GM21360 (cell line): Measurements from ENCODE around the gene ANAPC7.
A peak's percentile ranks its signal among the peaks of the same experiment; 100 is the strongest.
"Not testable (repeated sequence)": the region's sequence is repeated elsewhere in the genome, so short reads cannot be mapped to it uniquely, and the experiment has no call there.

Source experiments
- ATAC-seq: cut with Tn5 transposase; IDR thresholded peaks from one replicate; pipeline ENCODE4 v1.9.1; 2021; ENCODE audit warnings: mild to moderate bottlenecking, moderate library complexity; ENCODE audit not compliant: unreplicated experiment

Gene ANAPC7

DNA sequence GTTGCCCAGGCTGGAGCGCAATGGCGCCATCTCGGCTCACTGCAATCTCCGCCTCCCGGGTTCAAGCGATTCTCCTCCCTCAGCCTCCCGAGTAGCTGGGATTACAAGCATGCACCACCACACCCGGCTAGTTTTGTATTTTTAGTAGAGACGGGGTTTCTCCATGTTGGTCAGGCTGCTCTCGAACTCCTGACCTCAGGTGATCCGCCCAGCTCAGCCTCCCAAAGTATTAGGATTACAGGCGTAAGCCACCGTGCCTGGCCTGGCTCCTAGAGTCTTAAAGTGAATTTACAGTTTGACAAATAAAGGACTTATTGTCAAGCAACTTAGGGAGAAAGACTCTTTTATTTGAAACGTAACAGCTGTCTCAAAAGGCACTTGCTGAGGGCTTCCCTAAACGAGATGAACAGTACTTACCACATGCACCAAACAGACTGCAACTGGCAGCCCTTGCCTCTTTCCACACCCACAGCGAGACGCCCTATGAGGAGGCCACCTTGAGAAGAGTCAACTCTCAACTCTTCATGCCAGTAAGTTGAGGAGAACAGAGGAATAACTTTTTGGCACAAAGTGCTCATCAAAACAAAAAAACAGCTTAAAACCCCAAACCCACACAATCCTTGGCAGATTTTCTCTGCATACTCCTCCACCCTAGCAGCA, 25.2 kb downstream of the ANAPC7 start:
- not testable (repeated sequence) for ATAC-seq

DNA sequence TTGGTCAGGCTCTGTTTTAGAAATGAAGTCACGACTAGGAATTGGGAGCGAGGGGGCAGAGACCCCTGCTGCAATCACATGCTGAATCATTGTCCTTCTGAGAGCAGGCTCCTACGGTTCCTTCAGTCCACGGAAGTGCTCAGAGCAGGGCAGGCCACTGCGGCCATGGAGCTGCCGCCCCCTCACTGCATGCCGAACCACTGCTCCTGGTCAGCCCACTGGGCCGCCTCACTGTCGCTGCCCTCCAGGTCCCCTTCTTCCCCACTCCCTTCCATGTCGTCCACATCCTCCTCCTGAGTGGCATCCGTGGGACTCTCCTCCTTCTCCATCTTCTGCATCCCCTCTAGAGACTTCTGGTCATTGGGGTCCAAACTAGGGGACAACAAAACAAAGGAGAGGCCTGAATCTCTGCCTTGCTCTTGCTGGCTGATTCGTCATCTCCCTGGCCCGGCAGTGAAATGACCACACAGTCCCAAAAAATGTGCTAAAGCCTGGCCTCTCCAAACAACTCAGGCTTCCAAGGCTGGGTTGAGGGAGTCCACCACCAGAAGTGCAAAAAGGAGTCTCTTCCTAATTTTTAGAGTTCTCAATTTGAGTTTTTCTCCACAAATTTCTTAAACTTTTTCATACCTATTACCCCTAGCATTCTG, 29.4 kb downstream of the ANAPC7 start:
- ATAC-seq, result no peak

DNA sequence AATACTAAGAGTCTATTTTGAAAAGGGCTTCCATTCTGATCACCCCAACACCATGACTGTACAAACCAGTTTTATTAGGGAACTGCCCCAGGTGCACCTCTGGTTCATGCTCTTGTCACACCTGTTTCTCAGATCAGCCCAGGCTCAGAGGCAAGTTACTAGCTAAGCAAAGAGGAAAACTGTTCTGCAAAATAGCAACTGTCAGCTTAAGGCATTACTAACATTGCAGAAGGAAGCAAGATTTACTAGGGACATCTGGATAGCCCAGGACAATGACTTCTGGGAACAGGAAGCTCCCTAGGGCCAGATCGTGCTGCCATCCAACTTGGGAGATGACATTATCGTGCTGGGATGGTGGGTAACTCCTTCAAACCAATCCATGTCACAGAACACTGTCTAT, 30.1 kb downstream of the ANAPC7 start:
- no peak for ATAC-seq

DNA sequence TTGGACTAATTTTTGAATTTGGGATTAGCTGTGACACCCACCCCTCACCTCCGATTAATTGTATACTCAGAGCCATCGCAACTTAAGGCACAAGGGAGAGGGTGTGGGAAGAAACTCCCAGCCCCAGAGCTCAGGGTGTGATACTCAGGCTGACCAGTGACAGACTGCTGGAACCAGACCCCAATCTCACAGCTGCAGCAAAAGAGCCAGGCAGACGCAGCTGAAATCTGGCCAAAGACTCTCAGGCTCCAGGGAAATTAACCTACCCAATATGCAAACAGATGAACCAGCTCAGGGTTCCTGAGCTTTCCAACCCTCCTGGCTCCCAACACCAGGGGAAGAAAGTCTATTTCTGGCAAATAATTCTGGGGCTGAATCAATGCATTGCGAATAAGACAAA, 30.5 kb downstream of the ANAPC7 start:
- no peak for ATAC-seq

DNA sequence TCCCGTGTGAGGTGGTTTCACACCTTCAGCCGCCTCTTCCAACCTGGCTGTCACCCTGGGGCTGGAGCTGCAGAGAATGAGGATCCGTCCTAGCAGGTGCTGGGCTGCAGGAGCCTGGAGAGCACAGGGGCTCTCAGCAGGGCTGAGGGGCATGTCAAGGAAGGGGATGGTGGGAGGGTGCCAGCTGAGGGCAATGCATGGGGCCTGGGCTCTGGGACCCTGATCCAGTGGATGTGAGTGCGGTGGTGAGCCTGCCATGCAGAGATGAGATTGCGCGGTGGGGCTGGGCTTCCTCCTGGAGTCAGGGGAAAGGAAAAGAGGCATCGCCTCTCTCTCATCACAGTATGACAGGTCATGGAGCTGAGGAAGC, 31.5 kb downstream of the ANAPC7 start:
- ATAC-seq, result no peak

DNA sequence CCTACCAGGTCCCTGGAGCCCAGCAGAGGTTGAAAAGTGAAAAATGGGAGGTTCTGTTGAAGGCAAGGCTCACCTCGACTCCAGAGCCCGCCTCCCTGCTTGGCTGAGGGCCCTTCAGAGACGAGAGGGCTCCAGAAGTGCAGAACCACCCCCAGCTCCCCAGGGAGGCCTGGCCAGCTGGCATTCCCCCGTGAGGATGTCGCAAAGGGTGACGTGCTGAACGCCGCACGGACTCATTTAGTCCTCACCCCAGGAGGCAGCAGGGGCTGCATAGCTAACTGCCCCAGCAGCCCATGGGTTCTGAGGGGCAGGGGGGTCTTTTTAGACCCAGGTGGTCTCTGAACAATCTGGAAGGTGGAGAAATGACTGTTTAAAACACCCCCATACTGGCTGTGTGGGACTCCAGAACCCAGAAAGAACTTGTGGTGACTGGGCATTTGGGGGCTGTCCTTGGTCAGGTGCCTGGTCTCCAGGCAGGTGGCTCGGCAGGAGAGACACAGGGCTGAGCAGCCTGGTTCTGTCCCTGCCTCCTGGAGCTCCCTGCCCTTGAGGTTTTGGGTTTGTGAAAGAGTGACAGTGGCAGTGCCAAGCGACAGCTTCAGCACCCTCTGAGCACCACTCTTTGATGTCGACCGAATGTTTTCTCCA, 32.0 kb downstream of the ANAPC7 start:
- peak; percentile 66 for ATAC-seq

DNA sequence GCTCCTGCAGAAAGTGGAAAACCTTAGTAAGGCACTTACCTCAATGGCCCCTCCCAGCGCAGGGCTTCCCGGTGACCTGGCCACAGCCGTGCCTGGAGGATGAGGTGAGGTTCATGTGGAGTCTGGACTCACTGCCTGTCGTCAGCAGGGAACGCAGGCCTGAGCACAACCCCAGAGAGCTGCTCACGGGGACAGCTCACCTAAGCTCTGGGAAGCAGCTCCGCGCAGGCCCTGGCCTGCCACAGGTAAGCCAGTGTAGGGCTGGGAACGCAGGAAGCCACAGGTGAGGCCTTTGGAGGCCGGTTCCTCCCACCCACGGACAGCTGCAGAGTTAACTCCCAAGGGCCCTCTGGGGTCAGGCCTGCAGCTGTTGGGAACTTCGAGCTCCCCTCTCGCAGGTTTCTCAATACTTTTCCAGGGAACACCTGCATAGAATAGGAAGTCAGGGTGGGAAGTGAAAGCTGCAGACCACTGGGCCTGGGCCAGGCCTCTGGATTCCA, 32.7 kb downstream of the ANAPC7 start:
- ATAC-seq, result no peak

DNA sequence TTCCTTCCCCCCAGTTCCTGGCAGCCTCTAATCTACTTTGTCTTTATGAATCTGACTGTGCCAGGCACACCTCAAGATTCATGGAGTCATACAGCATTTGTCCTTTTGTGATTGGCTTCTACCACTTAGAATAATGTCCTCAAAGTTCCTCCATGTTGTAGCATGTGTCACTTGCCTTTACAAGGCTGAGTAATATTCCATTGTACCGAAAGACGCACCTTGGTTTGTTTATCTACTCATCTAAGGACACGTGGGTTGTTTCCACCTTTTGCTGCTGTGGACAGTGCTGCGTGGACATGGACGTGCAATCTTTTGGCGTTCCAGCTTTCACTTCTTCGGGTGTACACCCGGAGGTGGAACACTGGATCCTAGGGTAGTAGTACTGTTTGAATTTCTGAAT, 33.5 kb downstream of the ANAPC7 start:
- no peak for ATAC-seq

DNA sequence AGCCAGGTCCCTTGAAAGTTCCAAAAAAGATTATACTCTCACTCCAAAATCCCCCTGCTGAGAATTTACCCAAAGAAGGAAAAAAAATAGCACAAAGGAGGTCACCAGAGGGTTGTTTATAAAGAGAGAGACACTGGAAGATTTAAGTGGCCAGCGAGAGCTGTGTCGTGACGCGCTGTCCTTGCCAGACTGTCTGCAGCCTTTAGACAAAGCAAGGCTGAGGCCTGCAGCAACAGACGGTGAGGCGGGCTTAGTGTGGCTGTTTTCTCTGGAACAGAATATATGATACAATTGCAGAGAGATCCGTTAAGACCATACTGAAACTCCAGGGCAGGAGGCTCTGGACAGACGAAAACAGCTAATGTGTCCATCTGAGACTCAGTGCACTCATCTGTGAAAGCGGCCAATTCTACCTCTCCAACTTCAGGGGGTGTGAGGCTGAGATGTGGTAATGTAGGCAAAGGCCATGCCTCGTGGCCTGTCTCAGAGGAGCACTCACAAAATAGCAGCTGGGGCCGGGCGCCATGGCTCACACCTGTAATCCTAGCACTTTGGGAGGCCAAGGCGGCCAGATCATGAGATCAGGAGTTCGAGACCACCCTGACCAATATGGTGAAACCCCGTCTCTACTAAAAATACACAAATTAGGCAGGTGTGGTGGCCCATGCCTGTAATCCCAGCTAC, 36.2 kb downstream of the ANAPC7 start:
- no peak for ATAC-seq

DNA sequence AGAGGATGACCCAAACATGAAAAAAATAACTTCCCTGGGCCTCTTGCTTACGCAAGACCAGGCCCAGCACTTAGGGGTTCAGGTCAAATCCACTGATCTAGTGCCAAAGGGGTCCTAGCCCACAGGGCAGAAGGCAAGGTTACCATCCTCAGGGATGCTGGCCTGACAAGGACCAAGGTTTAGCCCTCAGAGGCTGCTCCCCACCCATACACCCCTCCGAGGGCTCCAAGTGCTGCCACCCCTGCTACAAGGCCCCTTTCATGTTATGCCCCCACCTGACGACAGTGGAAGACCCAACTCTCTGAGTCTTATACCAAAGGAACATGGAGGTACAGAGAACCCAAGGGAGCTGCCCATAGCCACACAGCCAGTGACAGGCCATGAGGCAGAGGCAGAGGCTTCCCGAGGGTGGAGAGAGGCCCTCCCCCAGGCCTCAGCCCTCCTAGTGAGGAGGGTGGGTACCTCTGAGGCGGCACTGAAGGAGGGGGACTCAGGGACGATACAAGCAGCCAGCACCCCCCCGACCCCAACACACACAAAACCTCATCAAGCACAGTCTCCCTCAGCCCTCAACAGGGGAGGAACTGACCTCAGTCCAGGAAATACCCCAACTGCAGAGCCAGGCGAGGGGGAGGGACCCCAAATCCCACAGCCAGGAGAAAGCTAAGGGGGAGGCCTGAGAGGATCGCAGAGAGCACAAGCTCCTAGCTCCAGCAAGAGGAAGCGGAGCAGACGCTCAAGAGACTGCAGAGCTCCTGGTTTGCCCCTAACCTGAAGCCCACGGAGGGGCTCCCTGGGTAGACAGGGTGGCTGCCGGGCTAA, 37.0 kb downstream of the ANAPC7 start:
- no peak for ATAC-seq

DNA sequence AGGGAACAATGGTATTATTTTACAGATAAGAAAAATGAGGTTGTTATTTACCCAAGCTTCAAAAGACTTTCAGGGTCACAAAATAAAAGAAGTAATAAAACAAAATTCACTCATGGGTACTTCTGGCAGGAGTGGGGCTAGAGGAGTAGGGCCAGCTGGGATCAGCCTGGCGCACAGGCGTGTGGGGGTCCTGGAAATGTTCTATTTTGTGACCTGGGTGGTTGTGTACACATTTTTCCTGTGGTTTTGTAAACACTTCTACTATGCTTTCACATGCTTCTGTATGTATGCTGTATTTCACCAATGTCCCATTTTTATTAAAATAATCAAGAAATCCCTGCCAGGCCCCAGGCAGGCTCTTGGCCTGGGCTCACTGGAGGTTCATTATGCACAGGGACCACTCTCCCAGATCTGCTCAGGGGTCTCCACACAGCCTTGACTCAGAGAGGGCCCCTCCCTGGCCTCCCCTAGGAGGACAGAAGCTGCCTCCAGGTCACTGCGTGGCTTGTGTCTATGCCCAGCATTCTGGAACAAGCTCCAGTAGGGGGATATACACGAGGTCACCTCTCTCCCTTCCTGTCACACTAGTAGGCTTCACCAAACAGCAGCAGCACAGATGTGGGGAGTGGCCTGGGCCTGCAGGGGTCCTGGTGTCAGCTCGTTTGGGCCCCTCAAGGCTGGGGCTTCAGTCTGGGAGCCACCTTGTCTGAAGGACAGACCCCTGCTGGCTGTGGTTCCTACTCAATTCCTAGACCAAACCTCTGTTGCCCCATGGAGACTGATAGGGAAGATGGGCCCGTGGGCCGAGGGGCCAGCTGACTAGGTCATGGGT, 37.8 kb downstream of the ANAPC7 start:
- no peak for ATAC-seq

DNA sequence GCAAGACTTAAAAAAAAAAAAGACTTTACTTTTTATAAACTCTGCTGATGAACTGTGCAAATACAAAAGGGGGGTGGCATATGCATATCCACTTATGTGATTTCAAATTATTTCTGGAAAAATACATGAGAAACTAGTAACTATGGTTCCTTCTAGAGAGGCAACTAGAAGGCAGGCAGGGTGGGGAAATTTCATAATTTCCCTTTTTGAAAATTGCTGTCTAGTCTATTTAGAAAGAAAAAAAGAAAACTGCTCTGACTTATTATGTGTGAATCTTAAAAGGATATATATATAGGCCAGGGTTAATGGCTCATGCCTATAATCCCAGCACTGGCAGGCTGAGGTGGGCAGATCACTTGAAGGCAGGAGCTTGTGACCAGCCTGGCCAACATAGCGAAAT, 42.3 kb downstream of the ANAPC7 start:
- ATAC-seq, result no peak

DNA sequence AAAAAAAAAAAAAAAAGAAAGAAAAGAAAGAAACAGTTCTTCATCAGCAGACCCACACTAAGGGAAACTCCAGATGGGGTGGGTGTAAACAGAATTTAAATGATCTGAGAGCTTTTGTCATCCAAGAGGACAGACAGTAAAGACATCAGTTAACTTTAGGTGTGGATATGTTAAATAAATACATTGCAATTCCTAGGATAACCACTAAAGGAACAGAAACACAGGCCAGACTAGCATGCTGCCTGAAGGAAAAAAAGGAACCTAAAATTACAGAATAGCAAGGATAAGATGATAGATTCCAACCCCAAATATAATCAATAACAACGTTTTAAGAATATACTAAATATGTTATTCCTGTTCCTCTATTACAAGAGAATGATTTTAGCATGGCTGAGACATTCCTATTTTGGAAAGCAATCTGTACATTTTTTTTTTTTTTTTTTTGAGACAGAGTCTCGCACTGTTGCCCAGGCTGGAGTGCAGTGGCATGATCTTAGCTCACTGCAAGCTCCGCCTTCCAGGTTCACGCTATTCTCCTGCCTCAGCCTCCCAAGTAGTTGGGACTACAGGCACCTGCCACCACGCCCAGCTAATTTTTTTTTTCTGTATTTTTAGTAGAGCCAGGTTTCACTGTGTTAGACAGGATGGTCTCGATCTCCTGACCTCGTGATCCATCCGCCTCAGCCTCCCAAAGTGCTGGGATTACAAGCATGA, 45.0 kb downstream of the ANAPC7 start:
- ATAC-seq, result not testable (repeated sequence)

DNA sequence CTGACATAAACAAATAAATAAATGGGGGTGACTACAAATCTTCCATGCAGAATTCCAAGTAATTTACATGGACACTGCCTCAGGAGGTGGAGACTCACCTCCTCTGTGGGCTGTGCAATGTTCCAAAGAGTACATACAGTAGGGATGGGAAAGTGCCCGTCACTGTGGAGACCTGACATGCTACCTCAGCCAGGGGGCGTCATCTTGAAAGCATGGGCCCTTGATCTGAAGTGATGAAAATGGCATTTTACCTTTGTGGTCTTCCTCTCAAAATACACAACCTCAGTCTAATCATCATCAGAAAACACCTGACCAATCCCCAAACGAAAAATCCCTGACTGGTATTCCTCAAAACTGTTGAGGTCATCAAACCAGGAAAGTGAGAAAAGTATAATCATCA, 48.4 kb downstream of the ANAPC7 start:
- no peak for ATAC-seq

DNA sequence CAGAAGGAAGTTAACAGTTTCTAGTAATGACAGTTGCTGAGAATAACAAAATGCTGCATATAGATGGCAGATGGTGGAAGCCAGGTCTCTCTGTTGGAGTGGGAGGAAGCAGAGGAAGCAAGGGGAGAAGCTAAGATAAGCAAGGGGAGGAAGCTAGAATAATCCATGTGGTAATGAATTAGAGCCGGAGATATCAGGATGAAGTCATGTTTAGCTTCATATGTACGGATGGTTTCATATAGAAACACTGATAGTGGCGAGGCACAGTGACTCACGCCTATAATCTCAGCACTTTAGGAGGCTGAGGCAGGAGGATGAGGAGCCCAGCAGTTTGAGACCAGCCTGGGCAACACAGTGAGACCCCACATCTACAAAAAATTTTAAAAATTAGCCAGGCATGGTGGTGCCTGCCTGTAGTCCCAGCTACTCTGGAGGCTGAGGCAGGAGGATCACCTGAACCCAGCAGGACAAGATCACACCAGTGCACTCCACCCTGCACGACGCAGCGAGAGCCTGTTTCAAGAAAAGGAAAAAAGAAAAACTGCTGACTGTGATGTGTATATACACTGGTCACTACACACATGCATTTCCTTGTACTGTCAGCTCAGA, 49.2 kb downstream of the ANAPC7 start:
- ATAC-seq, result no peak

DNA sequence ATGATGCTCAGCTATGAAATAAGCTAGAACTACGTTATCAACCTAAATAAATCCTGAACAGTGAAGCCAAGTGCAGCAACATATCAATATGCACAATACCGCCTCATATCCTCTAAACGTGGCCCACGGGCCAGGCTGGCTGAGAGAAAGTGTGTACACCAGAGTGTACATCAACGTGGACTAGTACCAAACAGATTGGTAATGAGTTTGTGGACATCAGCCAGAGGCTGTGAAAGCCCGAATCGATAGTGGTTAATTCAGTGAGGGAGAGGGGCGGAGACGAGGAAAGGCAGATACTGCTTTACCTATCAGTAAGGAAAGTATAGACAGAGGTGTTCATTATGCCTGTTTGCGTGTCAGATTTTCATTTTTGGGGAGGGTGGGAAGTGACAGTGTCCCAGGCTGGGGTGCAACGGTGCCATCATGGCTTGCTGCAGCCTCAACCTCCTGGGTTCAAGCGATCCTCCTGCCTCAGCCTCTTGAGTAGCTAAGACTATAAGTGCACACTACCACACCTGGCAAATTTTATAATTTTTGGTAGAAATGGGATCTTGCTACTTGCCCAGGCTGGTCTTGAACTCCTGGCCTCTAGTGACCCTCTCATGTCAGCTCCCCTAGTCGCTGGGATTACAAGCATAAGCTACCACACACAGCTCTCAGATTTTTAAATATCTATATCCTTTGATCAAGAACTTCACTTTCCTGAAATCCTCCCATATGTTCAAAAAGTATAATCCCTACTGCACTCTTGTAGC, 50.1 kb downstream of the ANAPC7 start:
- ATAC-seq, result no peak

DNA sequence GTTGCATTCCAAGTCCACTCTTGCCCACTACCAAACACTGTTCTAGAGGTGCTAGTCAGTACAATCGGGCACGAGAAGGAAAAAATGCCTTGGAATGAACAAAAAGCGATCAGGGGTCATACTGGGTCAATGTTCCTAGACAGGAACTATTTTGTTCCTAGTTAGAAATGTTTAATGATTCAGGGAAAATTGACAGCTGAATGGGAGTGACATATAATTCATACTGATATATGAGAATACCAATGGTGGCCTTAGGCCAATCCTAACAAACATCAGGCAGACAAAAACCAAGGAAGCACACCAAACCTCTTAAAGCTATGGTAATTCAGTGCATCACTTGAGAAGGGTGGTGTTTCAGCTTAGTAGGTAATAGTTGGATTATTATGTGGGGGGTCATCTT, 51.1 kb downstream of the ANAPC7 start:
- no peak for ATAC-seq

DNA sequence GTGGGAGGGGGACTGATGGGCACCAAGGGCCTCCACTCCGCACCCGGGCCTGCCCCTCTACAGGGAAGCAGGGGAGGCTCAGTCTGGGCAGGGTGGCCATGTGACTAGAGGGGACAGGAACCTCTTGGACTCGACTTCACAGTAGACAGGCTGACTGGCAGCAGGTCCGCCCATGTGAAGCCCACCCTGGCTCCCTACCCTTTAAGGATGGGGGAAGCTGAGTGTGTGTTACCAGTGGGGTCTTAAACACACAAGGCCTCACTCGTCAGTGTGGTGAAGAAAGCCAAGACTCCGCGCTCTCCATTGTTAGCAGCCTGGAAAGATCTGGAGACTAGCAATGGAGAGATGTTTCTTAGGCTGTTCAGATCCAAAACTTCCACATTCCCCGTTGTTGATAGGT, 52.4 kb downstream of the ANAPC7 start:
- ATAC-seq, result no peak
